Hepatocyte (in vitro differentiated cells): ENCODE results near the gene CAMSAP1. TPM values are rescaled to one million over a fixed set of nuclear protein-coding genes. Genes with fewer than 3 reads are reported as not detected.
A peak's percentile ranks its signal among the peaks of the same experiment; 100 is the strongest.

Source experiments
- DNase-seq: peaks from one replicate; pipeline ENCODE4 v3.0.0-alpha.2; 2016; ENCODE audit warnings: low spot score
- H2AFZ ChIP-seq: fragments of 200-600 bp; sonication (generic); 2 replicates; pipeline ENCODE4 v1.6.0; 2016; ENCODE audit warnings: antibody characterized with exemption, mild to moderate bottlenecking
- H3K27ac ChIP-seq: fragments of 200-600 bp; sonication (generic); 2 replicates; pipeline ENCODE4 v1.5.1; 2016; ENCODE audit warnings: mild to moderate bottlenecking
- H3K27me3 ChIP-seq: fragments of 200-600 bp; sonication (generic); 2 replicates; pipeline ENCODE4 v1.6.1; 2016
- H3K36me3 ChIP-seq: fragments of 200-600 bp; sonication (generic); replicated peaks from 2 replicates; pipeline ENCODE4 v1.5.1; 2016; ENCODE audit warnings: low read depth; ENCODE audit not compliant: insufficient read depth
- H3K4me1 ChIP-seq: fragments of 200-600 bp; sonication (generic); 2 replicates; pipeline ENCODE4 v1.5.1; 2016; ENCODE audit warnings: mild to moderate bottlenecking, moderate library complexity; ENCODE audit not compliant: insufficient read depth
- H3K4me2 ChIP-seq: fragments of 200-600 bp; sonication (generic); 2 replicates; pipeline ENCODE4 v1.6.0; 2016
- H3K4me3 ChIP-seq: fragments of 200-600 bp; sonication (generic); 2 replicates; pipeline ENCODE4 v1.5.1; 2016; ENCODE audit warnings: mild to moderate bottlenecking
- H3K79me2 ChIP-seq: fragments of 200-600 bp; sonication (generic); 2 replicates; pipeline ENCODE4 v1.6.0; 2017; ENCODE audit warnings: mild to moderate bottlenecking
- H3K9me2 ChIP-seq: fragments of 200-600 bp; sonication (generic); replicated peaks from 2 replicates; pipeline ENCODE4 v1.6.0; 2017; ENCODE audit warnings: mild to moderate bottlenecking; ENCODE audit not compliant: insufficient read depth
- H3K9me3 ChIP-seq: fragments of 200-600 bp; sonication (generic); 2 replicates; pipeline ENCODE4 v1.5.1; 2016; ENCODE audit warnings: low read depth, mild to moderate bottlenecking
- H4K20me1 ChIP-seq: fragments of 200-600 bp; sonication (generic); 2 replicates; pipeline ENCODE4 v1.6.0; 2016; ENCODE audit warnings: mild to moderate bottlenecking; ENCODE audit not compliant: insufficient read depth, poor library complexity, severe bottlenecking
- EZH2 ChIP-seq: fragments of 200-600 bp; sonication (generic); IDR thresholded peaks from 2 replicates; pipeline ENCODE4 v1.6.1; 2016; ENCODE audit warnings: antibody characterized with exemption, mild to moderate bottlenecking, borderline replicate concordance
- EZH2phosphoT487 ChIP-seq: fragments of 200-600 bp; sonication (generic); IDR thresholded peaks from one replicate; pipeline ENCODE4 v1.6.1; 2018; ENCODE audit warnings: antibody characterized with exemption, mild to moderate bottlenecking, low read depth, moderate library complexity; ENCODE audit not compliant: unreplicated experiment, severe bottlenecking
- WGBS: methylation state at CpG from one replicate; pipeline ENCODE4 v1.1.6; 2016; ENCODE audit warnings: low lambda C conversion rate; ENCODE audit errors: missing lambda C conversion rate; 5-methylcytosine and 5-hydroxymethylcytosine counted together
- polyA plus RNA-seq: library from polyadenylated mRNA; unstranded; fragments of >200 nt; fragmentation: Nextera tagmentation; extraction: Ambion mirVana; gene quantifications from 2 replicates; pipeline ENCODE4 v1.2.1, GENCODE V29; 2016
- total RNA-seq: library from RNA; depleted of rRNA; stranded (reverse); fragments of >200 nt; gene quantifications from 2 replicates; pipeline ENCODE4 v1.2.3, GENCODE V29; 2014
- TF ChIP-seq, protein P1 (sequence below): fragments of 200-600 bp; sonication (generic); IDR thresholded peaks from 2 replicates; pipeline ENCODE4 v1.5.1; 2016; ENCODE audit warnings: antibody characterized with exemption, mild to moderate bottlenecking; ENCODE audit not compliant: poor library complexity

The CAMSAP1 gene
- total and polyA plus RNA-seq, 2 experiments from 2014 or later: 5.0 to 15.6 TPM

DNA sequence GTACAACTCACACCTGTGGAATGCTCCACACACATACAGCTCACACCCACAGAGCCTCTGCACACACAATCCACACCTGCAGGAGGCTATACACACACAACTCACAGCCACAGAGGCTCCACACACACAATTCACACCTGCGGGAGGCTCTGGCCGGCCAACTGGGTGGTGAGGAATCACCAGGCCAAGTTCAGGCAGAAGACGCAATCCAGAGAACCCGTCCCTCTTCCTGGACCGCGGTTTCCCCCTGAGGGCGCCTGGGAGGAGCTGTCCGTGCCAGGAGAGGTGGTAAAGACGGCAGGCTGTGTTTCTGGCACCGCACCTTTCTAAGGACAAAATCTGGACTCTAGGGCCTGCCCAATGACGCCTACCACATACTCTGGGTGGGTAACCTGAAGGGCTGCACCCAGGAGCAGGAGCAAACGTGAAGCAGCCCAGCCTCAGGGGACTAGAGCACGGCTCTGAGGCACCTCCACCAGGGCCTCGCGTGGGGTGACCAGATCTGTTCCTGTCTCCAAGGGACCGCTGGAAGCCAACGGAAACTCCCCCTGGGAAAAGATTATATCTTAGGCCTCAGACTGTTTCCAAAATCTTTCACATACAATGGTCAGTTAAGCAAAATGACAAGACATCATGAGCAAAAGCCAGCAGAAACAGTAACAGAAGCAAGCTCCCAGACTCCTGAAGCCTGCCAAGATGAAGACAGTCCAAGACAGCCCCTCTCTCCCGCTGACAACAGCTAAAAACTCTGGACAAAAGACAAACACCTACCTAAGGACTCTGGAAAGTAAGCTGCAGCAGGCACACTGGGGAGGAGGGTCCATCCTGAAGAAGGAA lies 16.9 kb downstream of the CAMSAP1 start:
- Histone ChIP-seq H3K4me2 (peak overlapping the region; percentile 49), H4K20me1 (peaks cover 89% of the 10 kb centered on the region), H3K4me1 (peaks cover 19% of the 10 kb centered on the region)

DNA sequence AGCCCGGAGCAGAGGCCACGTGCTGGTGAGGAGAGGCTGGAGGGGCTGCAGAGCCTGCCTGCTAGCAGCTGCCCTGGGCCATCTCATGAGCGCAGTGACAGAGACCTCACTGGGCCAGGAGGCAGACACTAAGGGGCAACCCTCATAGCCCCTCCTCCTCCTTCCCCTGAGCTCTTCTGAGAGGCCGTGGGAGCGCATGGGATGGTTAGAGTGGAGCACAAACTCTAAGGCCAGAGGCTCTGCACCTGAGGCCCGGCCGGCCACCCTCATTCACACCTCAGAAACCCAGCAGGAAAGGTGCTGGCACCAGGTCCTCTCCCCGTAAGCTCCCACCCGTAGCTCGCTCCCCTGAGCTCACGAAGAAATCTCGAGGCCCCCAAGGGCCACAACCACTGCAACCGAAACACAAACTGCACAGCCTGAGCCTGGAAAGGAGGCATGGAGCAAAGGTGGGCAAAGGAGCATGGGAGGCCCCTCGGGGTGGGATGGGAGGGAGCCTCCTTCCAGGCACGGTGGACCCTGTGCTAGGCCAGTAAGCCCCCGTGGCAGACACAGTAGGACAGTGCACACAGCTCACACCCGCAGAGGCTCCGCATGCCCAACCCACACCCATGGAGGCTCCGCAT lies 17.7 kb downstream of the CAMSAP1 start:
- Histone ChIP-seq H3K36me3 (no peaks in the 10 kb centered on the region), H3K9me3 (no peaks in the 10 kb centered on the region), H3K79me2 (peaks cover 100% of the 10 kb centered on the region), H2AFZ (no peak overlapping the region), H3K4me2 (no peak overlapping the region), H3K4me1 (peaks cover 25% of the 10 kb centered on the region), H3K9me2 (no peaks in the 10 kb centered on the region), H3K4me3 (no peak overlapping the region), H3K27me3 (no peaks in the 10 kb centered on the region), H4K20me1 (peaks cover 93% of the 10 kb centered on the region), H3K27ac (no peak overlapping the region)
- DNase-seq: no peak
- TF ChIP-seq EZH2phosphoT487 (no peak), EZH2 (no peak)
- TF ChIP-seq, protein P1, sequence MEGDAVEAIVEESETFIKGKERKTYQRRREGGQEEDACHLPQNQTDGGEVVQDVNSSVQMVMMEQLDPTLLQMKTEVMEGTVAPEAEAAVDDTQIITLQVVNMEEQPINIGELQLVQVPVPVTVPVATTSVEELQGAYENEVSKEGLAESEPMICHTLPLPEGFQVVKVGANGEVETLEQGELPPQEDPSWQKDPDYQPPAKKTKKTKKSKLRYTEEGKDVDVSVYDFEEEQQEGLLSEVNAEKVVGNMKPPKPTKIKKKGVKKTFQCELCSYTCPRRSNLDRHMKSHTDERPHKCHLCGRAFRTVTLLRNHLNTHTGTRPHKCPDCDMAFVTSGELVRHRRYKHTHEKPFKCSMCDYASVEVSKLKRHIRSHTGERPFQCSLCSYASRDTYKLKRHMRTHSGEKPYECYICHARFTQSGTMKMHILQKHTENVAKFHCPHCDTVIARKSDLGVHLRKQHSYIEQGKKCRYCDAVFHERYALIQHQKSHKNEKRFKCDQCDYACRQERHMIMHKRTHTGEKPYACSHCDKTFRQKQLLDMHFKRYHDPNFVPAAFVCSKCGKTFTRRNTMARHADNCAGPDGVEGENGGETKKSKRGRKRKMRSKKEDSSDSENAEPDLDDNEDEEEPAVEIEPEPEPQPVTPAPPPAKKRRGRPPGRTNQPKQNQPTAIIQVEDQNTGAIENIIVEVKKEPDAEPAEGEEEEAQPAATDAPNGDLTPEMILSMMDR: no peak
- WGBS: 86% methylated on average over 17 of the region's 19 CpGs

More for the DNA sequence above, 16.9 kb downstream of the CAMSAP1 start:
- Histone ChIP-seq H3K4me3 (no peak overlapping the region), H3K36me3 (no peaks in the 10 kb centered on the region), H3K27me3 (no peaks in the 10 kb centered on the region), H3K9me3 (no peaks in the 10 kb centered on the region), H3K27ac (no peak overlapping the region), H2AFZ (no peak overlapping the region), H3K9me2 (no peaks in the 10 kb centered on the region), H3K79me2 (peaks cover 100% of the 10 kb centered on the region)
- TF ChIP-seq EZH2: no peak
- TF ChIP-seq, protein P1: no peak
- TF ChIP-seq EZH2phosphoT487: no peak
- no peak for DNase-seq
- 67% methylated on average over 17 of the region's 18 CpGs for whole genome bisulfite sequencing

DNA sequence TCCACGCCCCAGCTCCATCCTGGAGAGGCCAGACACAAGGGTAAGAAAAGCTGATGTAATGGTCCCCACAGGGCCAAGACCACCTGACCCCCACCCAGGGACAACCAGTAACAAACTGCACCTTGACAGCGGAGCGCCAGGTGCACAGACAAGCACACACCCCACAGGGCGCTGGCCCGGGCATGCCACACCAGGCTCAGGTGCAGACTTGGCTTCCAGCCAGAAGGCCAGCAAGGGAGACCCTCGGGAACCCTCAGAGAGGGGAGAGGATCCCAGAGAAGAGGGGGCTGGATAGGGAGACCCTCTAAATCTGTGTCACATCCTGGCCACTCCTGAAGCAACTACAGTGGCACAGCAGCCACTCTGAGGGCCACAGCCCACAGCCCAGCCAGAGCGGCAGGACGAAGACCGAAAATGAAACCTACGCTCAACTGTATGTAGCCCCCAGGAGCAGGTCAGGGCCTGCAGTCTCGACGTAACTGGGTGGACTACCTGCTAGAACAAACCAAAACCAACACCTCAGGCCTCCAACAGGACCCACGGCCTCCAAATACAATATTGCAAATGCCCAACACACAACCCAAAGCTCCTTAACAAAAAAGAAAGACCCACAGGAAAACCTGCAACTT lies 18.5 kb downstream of the CAMSAP1 start:
- no peak for TF ChIP-seq EZH2
- TF ChIP-seq, protein P1: no peak
- no peak for TF ChIP-seq EZH2phosphoT487
- Histone ChIP-seq H3K27ac (no peak overlapping the region), H3K4me2 (no peak overlapping the region), H3K79me2 (peaks cover 100% of the 10 kb centered on the region), H3K9me2 (no peaks in the 10 kb centered on the region), H3K27me3 (no peaks in the 10 kb centered on the region), H3K4me3 (no peak overlapping the region), H2AFZ (no peak overlapping the region), H3K36me3 (no peaks in the 10 kb centered on the region), H4K20me1 (peaks cover 96% of the 10 kb centered on the region), H3K9me3 (no peaks in the 10 kb centered on the region), H3K4me1 (peaks cover 25% of the 10 kb centered on the region)
- DNase-seq: no peak
- 92% methylated on average over 13 of the region's 13 CpGs for WGBS
